ENCODE data around the gene NEBL.

Gene NEBL

GRCh38 chr10:20834825-20835224 lies 62.3 kb downstream of the NEBL start:
- no peak for TF ChIP-seq CTCF (IDR thresholded peaks at IDR 0.05; ENCODE audit: low read depth, low read length)
- no peak for TF ChIP-seq EZH2phosphoT487 (IDR thresholded peaks at IDR 0.05; ENCODE audit: low read depth)
- H3K4me3 ChIP-seq (ENCODE audit: low read length): no peak overlapping the region
- H3K27ac ChIP-seq (ENCODE audit: low read length): no peak overlapping the region
- H3K4me1 ChIP-seq (ENCODE audit: low read length): no peaks in the 10 kb centered on the region
- H3K27me3 ChIP-seq (ENCODE audit: low read depth, low read length): no peaks in the 10 kb centered on the region
- H3K9me3 ChIP-seq (ENCODE audit: insufficient read depth, low read length): no peaks in the 10 kb centered on the region
- no peaks in the 10 kb centered on the region for H4K20me1 ChIP-seq (ENCODE audit: insufficient read depth, low read length)
- H3K36me3 ChIP-seq (replicated peaks; ENCODE audit: low read depth, low read length): no peaks in the 10 kb centered on the region
- H3K4me2 ChIP-seq (ENCODE audit: low read length): no peak overlapping the region
- no peaks in the 10 kb centered on the region for H3K79me2 ChIP-seq (ENCODE audit: low read length)
- H2AFZ ChIP-seq (ENCODE audit: low read depth, low read length): no peak overlapping the region
- no peak overlapping the region for H3K9ac ChIP-seq (ENCODE audit: low read length)

- no peaks in the 10 kb centered on the region for H3K4me1 ChIP-seq (ENCODE audit: low read length)
- H3K27ac ChIP-seq (ENCODE audit: low read length): no peak overlapping the region
- no peak overlapping the region for H2AFZ ChIP-seq (ENCODE audit: low read depth, low read length)
- no peaks in the 10 kb centered on the region for H3K9me3 ChIP-seq (ENCODE audit: insufficient read depth, low read length)
- no peak overlapping the region for H3K9ac ChIP-seq (ENCODE audit: low read length)
- H3K36me3 ChIP-seq (replicated peaks; ENCODE audit: low read depth, low read length): no peaks in the 10 kb centered on the region
- H3K27me3 ChIP-seq (ENCODE audit: low read depth, low read length): no peaks in the 10 kb centered on the region
- H3K4me2 ChIP-seq (ENCODE audit: low read length): no peak overlapping the region
- no peak for TF ChIP-seq CTCF (IDR thresholded peaks at IDR 0.05; ENCODE audit: low read depth, low read length)
- no peak for TF ChIP-seq EZH2phosphoT487 (IDR thresholded peaks at IDR 0.05; ENCODE audit: low read depth)
- H3K4me3 ChIP-seq (ENCODE audit: low read length): no peak overlapping the region
- no peaks in the 10 kb centered on the region for H4K20me1 ChIP-seq (ENCODE audit: insufficient read depth, low read length)
- H3K79me2 ChIP-seq (ENCODE audit: low read length): no peaks in the 10 kb centered on the region
These were observed 74.3 kb downstream of the NEBL start for GRCh38 chr10:20822825-20823224.

- Histone ChIP-seq H3K9ac (ENCODE audit: low read length) (no peak overlapping the region), H3K36me3 (replicated peaks; ENCODE audit: low read depth, low read length) (no peaks in the 10 kb centered on the region), H3K9me3 (ENCODE audit: insufficient read depth, low read length) (no peaks in the 10 kb centered on the region), H3K27me3 (ENCODE audit: low read depth, low read length) (no peaks in the 10 kb centered on the region), H3K4me1 (ENCODE audit: low read length) (no peaks in the 10 kb centered on the region), H3K4me2 (ENCODE audit: low read length) (no peak overlapping the region), H3K4me3 (ENCODE audit: low read length) (no peak overlapping the region), H2AFZ (ENCODE audit: low read depth, low read length) (no peak overlapping the region), H3K27ac (ENCODE audit: low read length) (no peak overlapping the region), H3K79me2 (ENCODE audit: low read length) (no peaks in the 10 kb centered on the region), H4K20me1 (ENCODE audit: insufficient read depth, low read length) (no peaks in the 10 kb centered on the region)
- TF ChIP-seq EZH2phosphoT487 (IDR thresholded peaks at IDR 0.05; ENCODE audit: low read depth) (no peak), CTCF (IDR thresholded peaks at IDR 0.05; ENCODE audit: low read depth, low read length) (no peak)
These were observed 79.5 kb downstream of the NEBL start for GRCh38 chr10:20817646-20818045.

GRCh38 chr10:20817116-20817515 lies 80.0 kb downstream of the NEBL start:
- H3K36me3 ChIP-seq (replicated peaks; ENCODE audit: low read depth, low read length): no peaks in the 10 kb centered on the region
- H3K27me3 ChIP-seq (ENCODE audit: low read depth, low read length): no peaks in the 10 kb centered on the region
- H3K4me1 ChIP-seq (ENCODE audit: low read length): no peaks in the 10 kb centered on the region
- H3K4me2 ChIP-seq (ENCODE audit: low read length): no peak overlapping the region
- no peak overlapping the region for H3K27ac ChIP-seq (ENCODE audit: low read length)
- H4K20me1 ChIP-seq (ENCODE audit: insufficient read depth, low read length): no peaks in the 10 kb centered on the region
- TF ChIP-seq CTCF (IDR thresholded peaks at IDR 0.05; ENCODE audit: low read depth, low read length): no peak
- H3K9ac ChIP-seq (ENCODE audit: low read length): no peak overlapping the region
- no peaks in the 10 kb centered on the region for H3K9me3 ChIP-seq (ENCODE audit: insufficient read depth, low read length)
- no peaks in the 10 kb centered on the region for H3K79me2 ChIP-seq (ENCODE audit: low read length)
- H2AFZ ChIP-seq (ENCODE audit: low read depth, low read length): no peak overlapping the region
- H3K4me3 ChIP-seq (ENCODE audit: low read length): no peak overlapping the region
